ENCODE measurements around the gene DCTN1. TPM values are rescaled to one million over a fixed set of nuclear protein-coding genes. Genes with fewer than 3 reads are reported as not detected.

DCTN1 gene
- total and polyA plus RNA-seq, 2 donors from 2014 or later = 134 to 191 TPM

GRCh38 chr2:74407682-74408081, 27.6 kb upstream of the DCTN1 start:
- Histone ChIP-seq H3K27ac (ENCODE audit: low read depth in 2 of 2, low read length in 2 of 2) (no peak overlapping the region), H3K9ac (ENCODE audit: low read length in 3 of 3) (no peak overlapping the region), H3K36me3 (ENCODE audit: control insufficient read depth in 2 of 3, insufficient read depth in 3 of 3, low read length in 3 of 3) (no peaks in the 10 kb centered on the region), H3K4me1 (ENCODE audit: control insufficient read depth in 2 of 3, insufficient read depth in 2 of 3, low read depth in 1 of 3, low read length in 3 of 3) (no peaks in the 10 kb centered on the region), H3K4me3 (ENCODE audit: low read length in 3 of 3) (no peak overlapping the region), H3K9me3 (ENCODE audit: control insufficient read depth in 2 of 3, insufficient read depth in 1 of 3, low read length in 3 of 3) (no peaks in the 10 kb centered on the region), H3K27me3 (ENCODE audit: control insufficient read depth, insufficient read depth, low read length) (no peaks in the 10 kb centered on the region)
- intact Hi-C loops (cut with DNase I) = no loop called here
- no peak for TF ChIP-seq CTCF (IDR thresholded peaks at IDR 0.05; ENCODE audit: borderline replicate concordance, extremely low read depth, insufficient read depth)
- DNase-seq (peak in 1 of 5 donors; percentile 16), FAIRE-seq (no peak)

GRCh38 chr2:74406035-74406434, 25.9 kb upstream of the DCTN1 start:
- no peak overlapping the region for H3K27ac ChIP-seq (ENCODE audit: low read depth in 2 of 2, low read length in 2 of 2)
- no peak for TF ChIP-seq CTCF (IDR thresholded peaks at IDR 0.05; ENCODE audit: borderline replicate concordance, extremely low read depth, insufficient read depth)
- H3K27me3 ChIP-seq (ENCODE audit: control insufficient read depth, insufficient read depth, low read length) = no peaks in the 10 kb centered on the region
- no peaks in the 10 kb centered on the region for H3K36me3 ChIP-seq (ENCODE audit: control insufficient read depth in 2 of 3, insufficient read depth in 3 of 3, low read length in 3 of 3)
- no peaks in the 10 kb centered on the region for H3K9me3 ChIP-seq (ENCODE audit: control insufficient read depth in 2 of 3, insufficient read depth in 1 of 3, low read length in 3 of 3)
- FAIRE-seq (no peak), DNase-seq (no peak)
- no peaks in the 10 kb centered on the region for H3K4me1 ChIP-seq (ENCODE audit: control insufficient read depth in 2 of 3, insufficient read depth in 2 of 3, low read depth in 1 of 3, low read length in 3 of 3)
- H3K9ac ChIP-seq (ENCODE audit: low read length in 3 of 3) = no peak overlapping the region
- H3K4me3 ChIP-seq (ENCODE audit: low read length in 3 of 3) = no peak overlapping the region
- intact Hi-C loops (cut with DNase I) = no loop called here

DNA sequence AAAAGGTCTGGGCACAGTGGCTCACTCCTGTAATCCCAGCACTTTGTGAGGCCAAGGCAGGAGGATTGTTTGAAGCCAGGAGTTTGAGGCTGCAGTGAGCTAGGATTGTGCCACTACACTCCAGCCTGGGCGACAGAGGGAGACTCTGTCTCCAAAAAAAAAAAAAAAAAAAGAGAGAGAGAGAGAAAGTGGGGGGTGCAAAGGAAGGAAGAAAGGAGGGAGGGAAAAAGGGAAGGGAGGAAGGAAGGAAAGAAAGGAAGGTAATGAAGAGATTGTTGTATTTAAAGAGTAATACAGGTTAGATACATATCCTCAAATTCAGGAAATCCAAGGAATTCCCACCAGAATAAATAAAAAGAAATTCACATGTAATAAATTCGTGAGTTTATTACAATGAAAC, 21.8 kb upstream of the DCTN1 start:
- intact Hi-C loops (cut with DNase I) = no loop called here

More for the DNA sequence above, 21.8 kb upstream of the DCTN1 start:
- H3K36me3 ChIP-seq (ENCODE audit: control insufficient read depth in 2 of 3, insufficient read depth in 3 of 3, low read length in 3 of 3) = no peaks in the 10 kb centered on the region
- no peaks in the 10 kb centered on the region for H3K9me3 ChIP-seq (ENCODE audit: control insufficient read depth in 2 of 3, insufficient read depth in 1 of 3, low read length in 3 of 3)
- no peak for DNase-seq
- no peak for FAIRE-seq
- H3K9ac ChIP-seq (ENCODE audit: low read length in 3 of 3) = no peak overlapping the region
- no peak overlapping the region for H3K27ac ChIP-seq (ENCODE audit: low read depth in 2 of 2, low read length in 2 of 2)
- no peaks in the 10 kb centered on the region for H3K4me1 ChIP-seq (ENCODE audit: control insufficient read depth in 2 of 3, insufficient read depth in 2 of 3, low read depth in 1 of 3, low read length in 3 of 3)
- H3K27me3 ChIP-seq (ENCODE audit: control insufficient read depth, insufficient read depth, low read length) = no peaks in the 10 kb centered on the region
- no peak overlapping the region for H3K4me3 ChIP-seq (ENCODE audit: low read length in 3 of 3)
- no peak for TF ChIP-seq CTCF (IDR thresholded peaks at IDR 0.05; ENCODE audit: borderline replicate concordance, extremely low read depth, insufficient read depth)
